Loucy (cell line): ENCODE data around the gene ARNT2.

Source experiments
- EZH2phosphoT487 ChIP-seq: fragments of 200-600 bp; IDR thresholded peaks from 2 replicates; pipeline ENCODE4 v1.6.1; 2018; ENCODE audit warnings: antibody characterized with exemption, mild to moderate bottlenecking, moderate library complexity, borderline replicate concordance
- TF ChIP-seq, protein P1 (sequence below): fragments of 200-600 bp; sonication (generic); conservative IDR thresholded peaks from 2 replicates; pipeline ENCODE4 v1.5.1; 2014; ENCODE audit warnings: mild to moderate bottlenecking, antibody characterized with exemption, low read length

DNA sequence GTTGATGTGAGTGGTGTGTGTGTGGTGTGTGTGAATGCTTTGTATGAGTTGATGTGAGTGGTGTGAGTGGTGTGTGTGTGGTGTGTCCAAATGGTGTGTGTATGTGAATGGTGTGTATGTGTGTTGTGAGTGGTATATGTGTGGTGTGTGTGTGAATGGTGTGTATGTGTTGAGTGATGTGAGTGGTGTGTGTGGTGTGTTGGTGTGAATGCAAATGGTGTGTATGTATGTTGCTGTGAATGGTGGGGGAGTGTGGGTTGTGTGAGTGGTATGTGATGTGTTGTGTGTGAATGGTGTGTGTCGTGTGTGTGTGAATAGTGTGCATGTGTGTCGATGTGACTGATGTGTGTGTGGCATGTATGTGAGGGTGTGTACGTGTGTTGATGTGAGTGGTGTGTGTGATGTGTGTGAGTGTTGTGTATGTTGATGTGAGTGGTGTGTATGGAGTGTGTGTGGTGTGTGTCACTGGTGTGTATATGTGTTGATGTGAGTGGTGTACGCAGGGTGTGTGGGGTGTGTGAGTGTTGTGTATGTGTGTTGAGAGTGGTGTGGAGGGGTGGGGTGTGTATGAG lies 40.6 kb downstream of the ARNT2 start:
- TF ChIP-seq, protein P1, sequence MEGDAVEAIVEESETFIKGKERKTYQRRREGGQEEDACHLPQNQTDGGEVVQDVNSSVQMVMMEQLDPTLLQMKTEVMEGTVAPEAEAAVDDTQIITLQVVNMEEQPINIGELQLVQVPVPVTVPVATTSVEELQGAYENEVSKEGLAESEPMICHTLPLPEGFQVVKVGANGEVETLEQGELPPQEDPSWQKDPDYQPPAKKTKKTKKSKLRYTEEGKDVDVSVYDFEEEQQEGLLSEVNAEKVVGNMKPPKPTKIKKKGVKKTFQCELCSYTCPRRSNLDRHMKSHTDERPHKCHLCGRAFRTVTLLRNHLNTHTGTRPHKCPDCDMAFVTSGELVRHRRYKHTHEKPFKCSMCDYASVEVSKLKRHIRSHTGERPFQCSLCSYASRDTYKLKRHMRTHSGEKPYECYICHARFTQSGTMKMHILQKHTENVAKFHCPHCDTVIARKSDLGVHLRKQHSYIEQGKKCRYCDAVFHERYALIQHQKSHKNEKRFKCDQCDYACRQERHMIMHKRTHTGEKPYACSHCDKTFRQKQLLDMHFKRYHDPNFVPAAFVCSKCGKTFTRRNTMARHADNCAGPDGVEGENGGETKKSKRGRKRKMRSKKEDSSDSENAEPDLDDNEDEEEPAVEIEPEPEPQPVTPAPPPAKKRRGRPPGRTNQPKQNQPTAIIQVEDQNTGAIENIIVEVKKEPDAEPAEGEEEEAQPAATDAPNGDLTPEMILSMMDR = no peak
- TF ChIP-seq EZH2phosphoT487 = no peak
